Karpas-422 (cell line): Measurements from ENCODE around the gene SRCIN1. TPM values are rescaled to one million over a fixed set of nuclear protein-coding genes. Genes with fewer than 3 reads are reported as not detected.

Source experiments
- DNase-seq: peaks from one replicate; pipeline ENCODE4 v3.0.0-alpha.2; 2015
- H2AFZ ChIP-seq: fragments of 200-600 bp; sonication (generic); 2 replicates; pipeline ENCODE4 v1.6.1; 2014; ENCODE audit warnings: antibody characterized with exemption, low read length, mixed read lengths
- H3K27ac ChIP-seq: fragments of 200-600 bp; sonication (generic); 2 replicates; pipeline ENCODE4 v1.5.1; 2014; ENCODE audit warnings: mild to moderate bottlenecking, low read length, moderate library complexity
- H3K27me3 ChIP-seq: fragments of 200-600 bp; sonication (generic); 2 replicates; pipeline ENCODE4 v1.6.1; 2014; ENCODE audit warnings: low read length, mixed read lengths
- H3K36me3 ChIP-seq: fragments of 200-600 bp; sonication (generic); 2 replicates; pipeline ENCODE4 v1.6.1; 2014; ENCODE audit warnings: low read length, mixed read lengths; ENCODE audit not compliant: insufficient read depth
- H3K4me1 ChIP-seq: fragments of 200-600 bp; sonication (generic); 2 replicates; pipeline ENCODE4 v1.6.1; 2014; ENCODE audit warnings: mild to moderate bottlenecking, low read length, mixed read lengths
- H3K4me2 ChIP-seq: fragments of 200-600 bp; sonication (generic); 2 replicates; pipeline ENCODE4 v1.6.1; 2014; ENCODE audit warnings: low read length, low read depth, mild to moderate bottlenecking; ENCODE audit not compliant: poor library complexity, severe bottlenecking
- H3K4me3 ChIP-seq: fragments of 200-600 bp; sonication (generic); 2 replicates; pipeline ENCODE4 v1.5.1; 2014; ENCODE audit warnings: mild to moderate bottlenecking, antibody characterized with exemption, low read length, mixed read lengths
- H3K79me2 ChIP-seq: fragments of 200-600 bp; sonication (generic); 2 replicates; pipeline ENCODE4 v1.6.1; 2014; ENCODE audit warnings: mild to moderate bottlenecking, low read length, mixed read lengths
- H3K9ac ChIP-seq: fragments of 200-600 bp; sonication (generic); 2 replicates; pipeline ENCODE4 v1.6.0; 2014; ENCODE audit warnings: low read length
- H3K9me2 ChIP-seq: fragments of 200-600 bp; sonication (generic), shearing (Covaris generic); replicated peaks from 2 replicates; pipeline ENCODE4 v1.6.0; 2014; ENCODE audit warnings: mild to moderate bottlenecking, low read length, moderate library complexity; ENCODE audit not compliant: insufficient read depth
- H3K9me3 ChIP-seq: fragments of 300-700, 200-600 bp; sonication (generic); 2 replicates; pipeline ENCODE4 v1.6.1; 2014; ENCODE audit warnings: low read length, mixed read lengths
- H4K20me1 ChIP-seq: fragments of 200-600 bp; sonication (generic); 2 replicates; pipeline ENCODE4 v1.6.1; 2014; ENCODE audit warnings: mild to moderate bottlenecking, antibody characterized with exemption, low read length, low read depth; ENCODE audit not compliant: insufficient read depth
- total RNA-seq: library from RNA; depleted of rRNA; stranded (reverse); fragments of >200 nt; shearing (Covaris generic); gene quantifications from 2 replicates; pipeline ENCODE4 v1.2.3, GENCODE V29; 2014; ENCODE audit warnings: low replicate concordance

Gene SRCIN1
- total RNA-seq, 1 experiment from 2014 or later = 0.86 TPM

- Histone ChIP-seq H4K20me1 (no peaks in the 10 kb centered on the region), H3K9ac (no peak overlapping the region), H3K4me1 (peaks cover 5% of the 10 kb centered on the region), H3K36me3 (no peaks in the 10 kb centered on the region), H3K9me3 (no peaks in the 10 kb centered on the region), H3K4me3 (no peak overlapping the region), H3K27me3 (no peaks in the 10 kb centered on the region), H3K79me2 (no peaks in the 10 kb centered on the region), H2AFZ (no peak overlapping the region), H3K4me2 (no peak overlapping the region), H3K27ac (no peak overlapping the region), H3K9me2 (no peaks in the 10 kb centered on the region)
- no peak for DNase-seq
These were observed 30.0 kb downstream of the SRCIN1 start for GRCh38 chr17:38575781-38576180.

GRCh38 chr17:38574712-38575111, 31.0 kb downstream of the SRCIN1 start:
- Histone ChIP-seq H3K4me1 (peaks cover 5% of the 10 kb centered on the region), H4K20me1 (no peaks in the 10 kb centered on the region), H3K27ac (no peak overlapping the region), H3K36me3 (no peaks in the 10 kb centered on the region), H3K4me2 (no peak overlapping the region), H3K27me3 (no peaks in the 10 kb centered on the region), H3K4me3 (no peak overlapping the region), H3K9ac (no peak overlapping the region), H3K9me3 (no peaks in the 10 kb centered on the region), H2AFZ (no peak overlapping the region), H3K9me2 (no peaks in the 10 kb centered on the region), H3K79me2 (no peaks in the 10 kb centered on the region)
- DNase-seq = no peak

- no peaks in the 10 kb centered on the region for H4K20me1 ChIP-seq
- H3K9ac ChIP-seq = no peak overlapping the region
- H2AFZ ChIP-seq = no peak overlapping the region
- H3K36me3 ChIP-seq = no peaks in the 10 kb centered on the region
- H3K9me2 ChIP-seq = no peaks in the 10 kb centered on the region
- peaks cover 5% of the 10 kb centered on the region for H3K4me1 ChIP-seq
- no peaks in the 10 kb centered on the region for H3K9me3 ChIP-seq
- no peak overlapping the region for H3K4me3 ChIP-seq
- H3K79me2 ChIP-seq = no peaks in the 10 kb centered on the region
- H3K4me2 ChIP-seq = no peak overlapping the region
- H3K27ac ChIP-seq = no peak overlapping the region
- H3K27me3 ChIP-seq = no peaks in the 10 kb centered on the region
- no peak for DNase-seq
These were observed 32.9 kb downstream of the SRCIN1 start for GRCh38 chr17:38572669-38573365.

GRCh38 chr17:38571833-38572668, 33.7 kb downstream of the SRCIN1 start:
- Histone ChIP-seq H3K4me3 (no peak overlapping the region), H3K4me2 (no peak overlapping the region), H3K27ac (no peak overlapping the region), H3K79me2 (no peaks in the 10 kb centered on the region), H4K20me1 (no peaks in the 10 kb centered on the region), H3K27me3 (no peaks in the 10 kb centered on the region), H3K36me3 (no peaks in the 10 kb centered on the region), H3K9me2 (no peaks in the 10 kb centered on the region), H2AFZ (no peak overlapping the region), H3K4me1 (peaks cover 5% of the 10 kb centered on the region), H3K9me3 (no peaks in the 10 kb centered on the region), H3K9ac (no peak overlapping the region)
- no peak for DNase-seq

- no peak for DNase-seq
- Histone ChIP-seq H3K4me1 (peaks cover 5% of the 10 kb centered on the region), H2AFZ (no peak overlapping the region), H3K9me3 (no peaks in the 10 kb centered on the region), H3K36me3 (no peaks in the 10 kb centered on the region), H3K9ac (no peak overlapping the region), H3K9me2 (no peaks in the 10 kb centered on the region), H3K79me2 (no peaks in the 10 kb centered on the region), H3K27ac (no peak overlapping the region), H4K20me1 (no peaks in the 10 kb centered on the region), H3K27me3 (no peaks in the 10 kb centered on the region), H3K4me3 (no peak overlapping the region), H3K4me2 (no peak overlapping the region)
These were observed 35.8 kb downstream of the SRCIN1 start for GRCh38 chr17:38569701-38570512.

- H3K9me2 ChIP-seq = no peaks in the 10 kb centered on the region
- DNase-seq = no peak
- H3K4me3 ChIP-seq = no peak overlapping the region
- H3K27me3 ChIP-seq = no peaks in the 10 kb centered on the region
- H2AFZ ChIP-seq = no peak overlapping the region
- no peaks in the 10 kb centered on the region for H3K79me2 ChIP-seq
- H3K9me3 ChIP-seq = no peaks in the 10 kb centered on the region
- no peaks in the 10 kb centered on the region for H3K36me3 ChIP-seq
- no peaks in the 10 kb centered on the region for H4K20me1 ChIP-seq
- H3K9ac ChIP-seq = no peak overlapping the region
- no peak overlapping the region for H3K27ac ChIP-seq
- H3K4me1 ChIP-seq = peaks cover 5% of the 10 kb centered on the region
- H3K4me2 ChIP-seq = no peak overlapping the region
These were observed 36.8 kb downstream of the SRCIN1 start for GRCh38 chr17:38568845-38569510.

- Histone ChIP-seq H3K4me2 (no peak overlapping the region), H3K4me1 (peaks cover 5% of the 10 kb centered on the region), H3K9ac (no peak overlapping the region), H3K9me2 (no peaks in the 10 kb centered on the region), H3K36me3 (no peaks in the 10 kb centered on the region), H2AFZ (no peak overlapping the region), H3K4me3 (no peak overlapping the region), H3K27ac (no peak overlapping the region), H4K20me1 (no peaks in the 10 kb centered on the region), H3K79me2 (no peaks in the 10 kb centered on the region), H3K9me3 (no peaks in the 10 kb centered on the region), H3K27me3 (no peaks in the 10 kb centered on the region)
- peak; percentile 65 for DNase-seq
These were observed 37.5 kb downstream of the SRCIN1 start for GRCh38 chr17:38568274-38568673.
